Loucy (cell line): ENCODE results near the gene BANF2.

Source experiments
- CTCF ChIP-seq: fragments of 200-600 bp; sonication (generic); conservative IDR thresholded peaks from 2 replicates; pipeline ENCODE4 v1.5.1; 2014; ENCODE audit warnings: mild to moderate bottlenecking, antibody characterized with exemption, low read length
- EZH2phosphoT487 ChIP-seq: fragments of 200-600 bp; IDR thresholded peaks from 2 replicates; pipeline ENCODE4 v1.6.1; 2018; ENCODE audit warnings: antibody characterized with exemption, mild to moderate bottlenecking, moderate library complexity, borderline replicate concordance

DNA sequence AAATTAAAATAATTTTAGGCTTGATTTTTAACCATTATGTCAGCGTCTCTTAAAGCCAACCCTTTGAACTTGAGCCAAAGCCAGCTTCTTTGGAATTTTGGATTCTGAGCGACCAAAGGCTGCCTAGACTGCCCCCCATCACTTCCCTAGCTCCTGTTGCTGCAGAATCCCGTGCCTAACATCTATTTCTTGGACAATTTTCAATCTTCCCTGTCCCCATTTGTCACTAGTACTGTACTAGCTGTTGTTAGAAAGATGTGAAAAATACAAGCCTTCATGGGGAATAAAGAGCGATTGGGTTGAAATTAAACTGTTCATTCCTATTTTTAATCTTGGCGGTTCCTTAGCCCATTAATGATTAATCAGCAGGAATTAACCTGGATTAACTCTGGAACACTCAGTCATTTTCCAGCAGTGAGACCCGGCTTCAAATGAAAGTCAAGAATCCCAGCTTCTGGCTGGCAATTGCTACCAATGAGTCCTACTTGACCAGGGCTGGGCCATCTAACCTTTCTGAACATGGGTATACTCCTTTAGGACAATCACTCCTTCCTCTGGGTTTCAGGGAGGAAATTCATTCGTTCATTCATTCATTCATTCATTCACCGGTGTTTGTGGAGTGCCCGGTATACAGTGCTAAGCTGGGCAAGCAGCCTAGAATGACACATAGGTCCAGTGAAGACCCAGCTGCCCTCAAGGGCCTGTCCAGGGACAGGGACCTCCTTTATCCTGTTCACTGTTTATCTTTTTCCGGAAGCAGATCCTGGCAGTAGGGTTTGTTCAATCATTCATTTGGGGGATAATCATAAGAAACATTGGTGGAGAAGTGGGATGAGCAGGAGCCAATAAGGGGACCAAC lies 16.3 kb upstream of the BANF2 start:
- TF ChIP-seq CTCF (no peak), EZH2phosphoT487 (no peak)
